ENCODE results near the gene EXOC3L4.
"Not testable (repeated sequence)": the region's sequence is repeated elsewhere in the genome, so short reads cannot be mapped to it uniquely, and the experiment has no call there.

Gene EXOC3L4

GRCh38 chr14:103108749-103109207 is 14.3 kb downstream of the EXOC3L4 start:
- DNase-seq, result no peak

GRCh38 chr14:103109535-103110441 is 15.3 kb downstream of the EXOC3L4 start:
- no peak for DNase-seq

GRCh38 chr14:103110681-103111231 is 16.2 kb downstream of the EXOC3L4 start:
- no peak for DNase-seq

GRCh38 chr14:103111232-103111868 is 16.8 kb downstream of the EXOC3L4 start:
- DNase-seq, result no peak

- DNase-seq, result no peak
These were observed 18.1 kb downstream of the EXOC3L4 start for GRCh38 chr14:103112400-103113243.

GRCh38 chr14:103113303-103113702 is 18.8 kb downstream of the EXOC3L4 start:
- DNase-seq, result no peak

- DNase-seq, result no peak
These were observed 19.2 kb downstream of the EXOC3L4 start for GRCh38 chr14:103113774-103114173.

- DNase-seq, result not testable (repeated sequence)
These were observed 20.7 kb downstream of the EXOC3L4 start for GRCh38 chr14:103115086-103115679.

- no peak for DNase-seq
These were observed 21.5 kb downstream of the EXOC3L4 start for GRCh38 chr14:103115845-103116572.

- no peak for DNase-seq
These were observed 22.1 kb downstream of the EXOC3L4 start for GRCh38 chr14:103116636-103117035.

- DNase-seq, result not testable (repeated sequence)
These were observed 23.0 kb downstream of the EXOC3L4 start for GRCh38 chr14:103117499-103117898.

GRCh38 chr14:103118018-103118662 is 23.6 kb downstream of the EXOC3L4 start:
- no peak for DNase-seq

- no peak for DNase-seq
These were observed 24.3 kb downstream of the EXOC3L4 start for GRCh38 chr14:103118663-103119404.

GRCh38 chr14:103119527-103119926 is 25.0 kb downstream of the EXOC3L4 start:
- DNase-seq, result not testable (repeated sequence)

GRCh38 chr14:103121121-103121845 is 26.8 kb downstream of the EXOC3L4 start:
- DNase-seq, result no peak

GRCh38 chr14:103121846-103122584 is 27.5 kb downstream of the EXOC3L4 start:
- DNase-seq, result no peak

- DNase-seq, result no peak
These were observed 28.0 kb downstream of the EXOC3L4 start for GRCh38 chr14:103122585-103122946.

- no peak for DNase-seq
These were observed 28.6 kb downstream of the EXOC3L4 start, which contains the start of gene TNFAIP2 for GRCh38 chr14:103122947-103123633. Gene TNFAIP2, plus strand, starts transcription at chr14:103123461. Its CDS starts 2,997 bp downstream, at chr14:103126458.
